Measurements from ENCODE around the gene OR4D1.

GRCh38 chr17:58204796-58205195 lies 56.6 kb downstream of the OR4D1 start:
- TF ChIP-seq CTCF (IDR thresholded peaks at IDR 0.05; ENCODE audit: borderline replicate concordance, extremely low read depth, low read length, poor library complexity, severe bottlenecking) (no peak), EZH2 (IDR thresholded peaks at IDR 0.05; ENCODE audit: borderline replicate concordance, low read depth, low read length, severe bottlenecking) (no peak)
